HCT116 (cell line): Measurements from ENCODE around the gene FAAH2. TPM values are rescaled to one million over a fixed set of nuclear protein-coding genes. Genes with fewer than 3 reads are reported as not detected.

Source experiments
- ATAC-seq: fragments of 200-7000 bp; cut with Tn5 transposase; 2 replicates; pipeline ENCODE4 v1.9.1; 2020; ENCODE audit warnings: mild to moderate bottlenecking, moderate library complexity
- BruUV-seq: library from RNA; stranded (reverse); fragments of 400-500 nt; replicated peaks from 2 replicates; lab custom pipeline; 2021; lab: Mats Ljungman, UMichigan
- CTCF ChIA-PET: fragments of 300-600 bp; sonication (Branson Sonifier 250); formaldehyde crosslinking; loops from one replicate; lab custom pipeline; 2021; ENCODE audit warnings: antibody characterized with exemption; lab: Charles Lee
- POLR2A ChIA-PET: fragments of 300-600, 350-600 bp; sonication (Branson Sonifier 250); formaldehyde crosslinking; loops from one replicate; lab custom pipeline; 2021; ENCODE audit warnings: antibody characterized with exemption; lab: Charles Lee
- RAD21 ChIA-PET, 2 experiments: fragments of 300-600 bp; sonication (Branson Sonifier 250); formaldehyde crosslinking; loops; one replicate each; lab custom pipeline; 2023; ENCODE audit warnings: low total read pairs in 2 of 2; ENCODE audit not compliant: uncharacterized antibody in 2 of 2, unreplicated experiment in 2 of 2, low non-redundant PET in 1 of 2; lab: Charles Lee
- DNase-seq: peaks from one replicate; pipeline ENCODE4 v3.0.0-alpha.2; 2010; ENCODE audit warnings: low read depth, low spot score
- H2AFZ ChIP-seq: fragments of 200-600 bp; shearing (Covaris generic), sonication (generic); 2 replicates; pipeline ENCODE4 v1.6.1; 2017; ENCODE audit warnings: low read depth, mixed run types, mixed read lengths, antibody characterized with exemption, low read length; ENCODE audit not compliant: poor library complexity, severe bottlenecking
- H3K27ac ChIP-seq: 2 replicates; pipeline ENCODE4 v1.5.1; 2012; ENCODE audit warnings: low read depth, low read length
- H3K27me3 ChIP-seq: fragments of 200-600 bp; sonication (generic); 2 replicates; pipeline ENCODE4 v1.6.1; 2016; ENCODE audit warnings: mixed run types, low read length, mixed read lengths; ENCODE audit not compliant: insufficient read depth
- H3K36me3 ChIP-seq, 2 experiments: fragments of 200-500 bp in 1 of 2; fragments of 200-600 bp in 1 of 2; sonication (Bioruptor generic) in 1 of 2; sonication (generic) in 1 of 2; 2 replicates each; pipeline versions ENCODE4 v1.5.1 to v1.6.1; 2014 to 2016; ENCODE audit warnings: low read length in 2 of 2, inconsistent platforms in 1 of 2, mixed read lengths in 1 of 2, mixed run types in 1 of 2; ENCODE audit not compliant: insufficient read depth in 2 of 2, control insufficient read depth in 1 of 2
- H3K4me1 ChIP-seq, 2 experiments: fragments of 200-600 bp in 1 of 2; sonication (generic) in 1 of 2; 2 replicates each; pipeline versions ENCODE4 v1.5.1 to v1.6.1; 2012 to 2017; ENCODE audit warnings: low read length in 2 of 2, inconsistent platforms in 1 of 2, mild to moderate bottlenecking in 1 of 2, mixed read lengths in 1 of 2, mixed run types in 1 of 2, moderate library complexity in 1 of 2; ENCODE audit not compliant: insufficient read depth in 2 of 2, control insufficient read depth in 1 of 2
- H3K4me2 ChIP-seq: fragments of 200-600 bp; sonication (generic); 2 replicates; pipeline ENCODE4 v1.6.1; 2017; ENCODE audit warnings: mixed run types, low read length, mixed read lengths
- H3K4me3 ChIP-seq, 2 experiments: fragments of 200-600 bp in 1 of 2; sonication (generic) in 1 of 2; replicated peaks in 1 of 2; 2 replicates each; pipeline ENCODE4 v1.5.1; 2011 to 2016; ENCODE audit warnings: low read length in 2 of 2, control low read depth in 1 of 2, low read depth in 1 of 2, mild to moderate bottlenecking in 1 of 2, mixed read lengths in 1 of 2, mixed run types in 1 of 2
- H3K79me2 ChIP-seq: fragments of 200-600 bp; sonication (generic); 2 replicates; pipeline ENCODE4 v1.6.1; 2017; ENCODE audit warnings: mild to moderate bottlenecking, mixed run types, low read length, moderate library complexity, mixed read lengths; ENCODE audit not compliant: insufficient read depth
- H3K9ac ChIP-seq: fragments of 200-600 bp; sonication (generic); 2 replicates; pipeline ENCODE4 v1.6.1; 2016; ENCODE audit warnings: low read length, mixed read lengths
- H3K9me2 ChIP-seq: fragments of 200-600 bp; sonication (generic), shearing (Covaris generic); 2 replicates; pipeline ENCODE4 v1.6.1; 2017; ENCODE audit warnings: mixed run types, mild to moderate bottlenecking, moderate library complexity; ENCODE audit not compliant: insufficient read depth
- H3K9me3 ChIP-seq, 2 experiments: fragments of 200-500 bp in 1 of 2; fragments of 200-600 bp in 1 of 2; sonication (Bioruptor generic) in 1 of 2; sonication (generic) in 1 of 2; 2 replicates each; pipeline ENCODE4 v1.6.1; 2014 to 2017; ENCODE audit warnings: low read length in 2 of 2, mixed read lengths in 2 of 2, inconsistent platforms in 1 of 2, low read depth in 1 of 2, mild to moderate bottlenecking in 1 of 2, mixed run types in 1 of 2, moderate library complexity in 1 of 2; ENCODE audit not compliant: control insufficient read depth in 1 of 2, insufficient read depth in 1 of 2
- H4K20me1 ChIP-seq: fragments of 200-600 bp; sonication (generic), shearing (Covaris generic); 2 replicates; pipeline ENCODE4 v1.6.1; 2017; ENCODE audit warnings: mixed run types, mild to moderate bottlenecking, moderate library complexity; ENCODE audit not compliant: insufficient read depth
- CTCF ChIP-seq, 3 experiments: fragments of 200-600 bp in 1 of 3; sonication (generic) in 1 of 3; IDR thresholded peaks in 2 of 3; conservative IDR thresholded peaks in 1 of 3; 2 replicates each; pipeline ENCODE4 v1.5.1; 2012 to 2017; ENCODE audit warnings: low read depth in 2 of 3, low read length in 2 of 3, antibody characterized with exemption in 1 of 3, borderline replicate concordance in 1 of 3, control low read depth in 1 of 3, mild to moderate bottlenecking in 1 of 3, mixed read lengths in 1 of 3, mixed run types in 1 of 3, moderate library complexity in 1 of 3; ENCODE audit not compliant: insufficient read depth in 1 of 3
- ELF1 ChIP-seq: IDR thresholded peaks from 2 replicates; pipeline ENCODE4 v1.6.1; 2012; ENCODE audit warnings: low read depth, borderline replicate concordance
- EZH2phosphoT487 ChIP-seq: fragments of 200-600 bp; IDR thresholded peaks from 2 replicates; pipeline ENCODE4 v1.6.1; 2018; ENCODE audit warnings: antibody characterized with exemption, borderline replicate concordance
- MAX ChIP-seq: IDR thresholded peaks from 2 replicates; pipeline ENCODE4 v1.6.1; 2012
- POLR2A ChIP-seq: IDR thresholded peaks from 2 replicates; pipeline ENCODE4 v1.7.0; 2011; ENCODE audit warnings: borderline replicate concordance; ENCODE audit not compliant: insufficient read depth, insufficient read length; ENCODE audit errors: extremely low read depth
- POLR2AphosphoS5 ChIP-seq: IDR thresholded peaks from 2 replicates; pipeline ENCODE4 v1.6.1; 2011; ENCODE audit warnings: mild to moderate bottlenecking, low read depth, low read length, moderate library complexity
- RAD21 ChIP-seq: IDR thresholded peaks from 2 replicates; pipeline ENCODE4 v1.6.1; 2012; ENCODE audit warnings: low read depth, mild to moderate bottlenecking
- SP1 ChIP-seq: IDR thresholded peaks from 2 replicates; pipeline ENCODE4 v1.6.1; 2012; ENCODE audit warnings: low read depth
- SRF ChIP-seq: IDR thresholded peaks from 2 replicates; pipeline ENCODE4 v1.6.1; 2012; ENCODE audit warnings: low read depth
- TCF7L2 ChIP-seq: IDR thresholded peaks from 2 replicates; pipeline ENCODE4 v1.7.0; 2011; ENCODE audit warnings: borderline replicate concordance, inconsistent platforms; ENCODE audit not compliant: insufficient read depth, insufficient read length; ENCODE audit errors: extremely low read depth
- YY1 ChIP-seq: IDR thresholded peaks from 2 replicates; pipeline ENCODE4 v1.6.1; 2011; ENCODE audit warnings: low read length, low read depth, moderate library complexity, mild to moderate bottlenecking; ENCODE audit not compliant: insufficient replicate concordance; ENCODE audit errors: extremely low read depth
- ZBTB33 ChIP-seq: IDR thresholded peaks from 2 replicates; pipeline ENCODE4 v1.6.1; 2011; ENCODE audit warnings: mild to moderate bottlenecking, low read length, moderate library complexity; ENCODE audit not compliant: insufficient replicate concordance; ENCODE audit errors: extremely low read depth
- intact Hi-C: fragments of 100-400 bp; cut with micrococcal nuclease; formaldehyde crosslinking; loops from 2 replicates; pipeline ENCODE4 v1.10.0; 2022
- total RNA-seq: library from RNA; stranded (reverse); gene quantifications from one replicate; pipeline ENCODE4 v1.2.1, GENCODE V29; 2021; ENCODE audit not compliant: unreplicated experiment

The FAAH2 gene
- total RNA-seq, 1 experiment from 2014 or later = 6.1 TPM

DNA sequence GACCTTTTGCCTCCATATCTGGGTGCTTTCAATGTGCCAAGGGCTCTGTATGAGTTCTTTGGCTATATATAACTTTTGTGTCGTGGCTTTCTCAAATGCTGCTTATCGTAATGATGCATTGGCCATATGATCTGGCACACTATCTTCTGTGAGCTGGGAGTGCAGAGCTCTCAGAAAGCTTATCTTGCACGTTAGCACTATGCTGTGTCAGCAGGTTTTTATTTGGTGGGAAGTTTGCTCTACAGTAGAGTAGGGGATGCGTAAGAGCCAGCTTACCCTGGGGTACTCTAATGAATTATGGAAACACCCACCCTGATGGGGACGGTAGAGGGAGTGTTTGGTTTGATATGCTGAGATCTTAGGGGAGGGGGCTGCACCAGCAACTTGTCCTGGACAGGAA lies 119.6 kb downstream of the FAAH2 start:
- no peak overlapping the region for H3K9ac ChIP-seq
- no peaks in the 10 kb centered on the region for H3K36me3 ChIP-seq
- H3K4me1 ChIP-seq = no peaks in the 10 kb centered on the region
- no peak overlapping the region for H2AFZ ChIP-seq
- no peak for ATAC-seq
- H3K4me3 ChIP-seq = no peak overlapping the region
- no peak overlapping the region for H3K4me2 ChIP-seq
- DNase-seq = no peak
- H3K27ac ChIP-seq = no peak overlapping the region
- CTCF ChIA-PET = no interaction called here
- TF ChIP-seq CTCF (IDR thresholded peaks at IDR 0.05 in 2 of 3, conservative IDR thresholded peaks at IDR 0.05 in 1 of 3; ENCODE audit: borderline replicate concordance in 1 of 3, insufficient read depth in 1 of 3, low read depth in 2 of 3, low read length in 2 of 3) (no peak), TCF7L2 (no peak), MAX (no peak), POLR2A (no peak), SRF (no peak), ELF1 (no peak)
- no TSS peak for BruUV-seq
- RAD21 ChIA-PET = no interaction called here
- H3K9me2 ChIP-seq = no peaks in the 10 kb centered on the region
- POLR2A ChIA-PET = no interaction called here
- no peaks in the 10 kb centered on the region for H3K9me3 ChIP-seq
- H3K79me2 ChIP-seq = no peaks in the 10 kb centered on the region
- intact Hi-C loops = no loop called here
- H4K20me1 ChIP-seq = no peaks in the 10 kb centered on the region
- no peaks in the 10 kb centered on the region for H3K27me3 ChIP-seq

GRCh38 chrX:57417827-57418226 lies 131.3 kb downstream of the FAAH2 start:
- no peaks in the 10 kb centered on the region for H3K36me3 ChIP-seq
- H3K4me1 ChIP-seq = no peaks in the 10 kb centered on the region
- H3K9ac ChIP-seq = no peak overlapping the region
- H3K4me2 ChIP-seq = no peak overlapping the region
- ChIA-PET RAD21 (no interaction called here), POLR2A (no interaction called here), CTCF (no interaction called here)
- H3K9me2 ChIP-seq = no peaks in the 10 kb centered on the region
- intact Hi-C loops = no loop called here
- no peaks in the 10 kb centered on the region for H3K9me3 ChIP-seq
- no peaks in the 10 kb centered on the region for H3K27me3 ChIP-seq
- DNase-seq (no peak), ATAC-seq (no peak)
- no peak overlapping the region for H3K27ac ChIP-seq
- no peak overlapping the region for H2AFZ ChIP-seq
- H4K20me1 ChIP-seq = no peaks in the 10 kb centered on the region
- no peaks in the 10 kb centered on the region for H3K79me2 ChIP-seq
- BruUV-seq = no TSS peak
- no peak overlapping the region for H3K4me3 ChIP-seq
- TF ChIP-seq POLR2AphosphoS5 (no peak), RAD21 (no peak), EZH2phosphoT487 (no peak), YY1 (no peak), ZBTB33 (no peak), TCF7L2 (no peak), SP1 (no peak)
